ENCODE measurements around the gene TRIM72. TPM values are rescaled to one million over a fixed set of nuclear protein-coding genes. Genes with fewer than 3 reads are reported as not detected.
A peak's percentile ranks its signal among the peaks of the same experiment; 100 is the strongest.

The TRIM72 gene
- total RNA-seq, 1 experiment from 2014 or later, result 0.09 TPM

DNA sequence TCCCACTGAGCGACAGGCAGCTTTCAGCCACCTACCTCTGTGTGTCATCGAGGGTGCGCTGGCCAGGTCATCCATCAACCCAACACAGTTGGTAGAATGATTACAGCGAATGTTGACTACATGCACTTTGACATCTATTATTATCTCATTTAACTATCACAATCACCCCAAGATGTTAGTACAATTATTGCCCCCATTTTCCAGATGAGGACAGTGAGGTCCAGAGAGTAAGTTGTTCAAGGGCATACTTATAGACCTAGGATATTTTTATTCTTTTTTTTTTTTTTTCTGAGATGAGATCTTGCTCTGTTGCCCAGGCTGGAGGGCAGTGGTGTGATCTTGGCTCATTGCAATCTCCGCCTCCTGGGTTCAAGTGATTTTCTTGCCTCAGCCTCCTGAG lies 37.5 kb downstream of the TRIM72 start:
- BruUV-seq (replicated peaks), result no TSS peak
- H4K20me1 ChIP-seq (ENCODE audit: insufficient read depth), result no peaks in the 10 kb centered on the region
- H3F3A ChIP-seq (ENCODE audit: insufficient read depth, low read depth), result no peaks in the 10 kb centered on the region; the same call in none of the 2 replicates
- H3K79me2 ChIP-seq (ENCODE audit: low read depth), result no peaks in the 10 kb centered on the region
- H3K4me3 ChIP-seq, result no peak overlapping the region
- TF ChIP-seq EZH2 (IDR thresholded peaks at IDR 0.05; ENCODE audit: low read depth), result no peak
- TF ChIP-seq, protein P1, sequence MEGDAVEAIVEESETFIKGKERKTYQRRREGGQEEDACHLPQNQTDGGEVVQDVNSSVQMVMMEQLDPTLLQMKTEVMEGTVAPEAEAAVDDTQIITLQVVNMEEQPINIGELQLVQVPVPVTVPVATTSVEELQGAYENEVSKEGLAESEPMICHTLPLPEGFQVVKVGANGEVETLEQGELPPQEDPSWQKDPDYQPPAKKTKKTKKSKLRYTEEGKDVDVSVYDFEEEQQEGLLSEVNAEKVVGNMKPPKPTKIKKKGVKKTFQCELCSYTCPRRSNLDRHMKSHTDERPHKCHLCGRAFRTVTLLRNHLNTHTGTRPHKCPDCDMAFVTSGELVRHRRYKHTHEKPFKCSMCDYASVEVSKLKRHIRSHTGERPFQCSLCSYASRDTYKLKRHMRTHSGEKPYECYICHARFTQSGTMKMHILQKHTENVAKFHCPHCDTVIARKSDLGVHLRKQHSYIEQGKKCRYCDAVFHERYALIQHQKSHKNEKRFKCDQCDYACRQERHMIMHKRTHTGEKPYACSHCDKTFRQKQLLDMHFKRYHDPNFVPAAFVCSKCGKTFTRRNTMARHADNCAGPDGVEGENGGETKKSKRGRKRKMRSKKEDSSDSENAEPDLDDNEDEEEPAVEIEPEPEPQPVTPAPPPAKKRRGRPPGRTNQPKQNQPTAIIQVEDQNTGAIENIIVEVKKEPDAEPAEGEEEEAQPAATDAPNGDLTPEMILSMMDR (conservative IDR thresholded peaks at IDR 0.05), result no peak
- H3K27me3 ChIP-seq (ENCODE audit: insufficient read depth, low read depth), result no peaks in the 10 kb centered on the region
- H3K36me3 ChIP-seq (ENCODE audit: low read depth), result no peaks in the 10 kb centered on the region
- no peak overlapping the region for H3K4me2 ChIP-seq
- ChIA-PET CTCF (no interaction called here), POLR2A (ENCODE audit: unreplicated experiment) (no interaction called here)
- intact Hi-C loops (cut with micrococcal nuclease; ENCODE audit: unreplicated experiment), result no loop called here
- no peaks in the 10 kb centered on the region for H3K9me2 ChIP-seq (ENCODE audit: insufficient read depth)
- H2AFZ ChIP-seq, result no peak overlapping the region
- peaks cover 15% of the 10 kb centered on the region for H3K4me1 ChIP-seq (replicated peaks; ENCODE audit: insufficient read depth)
- H3K9me3 ChIP-seq (ENCODE audit: insufficient read depth, low read depth), result no peaks in the 10 kb centered on the region
- H3K27ac ChIP-seq, result no peak overlapping the region
- no peak for DNase-seq

DNA sequence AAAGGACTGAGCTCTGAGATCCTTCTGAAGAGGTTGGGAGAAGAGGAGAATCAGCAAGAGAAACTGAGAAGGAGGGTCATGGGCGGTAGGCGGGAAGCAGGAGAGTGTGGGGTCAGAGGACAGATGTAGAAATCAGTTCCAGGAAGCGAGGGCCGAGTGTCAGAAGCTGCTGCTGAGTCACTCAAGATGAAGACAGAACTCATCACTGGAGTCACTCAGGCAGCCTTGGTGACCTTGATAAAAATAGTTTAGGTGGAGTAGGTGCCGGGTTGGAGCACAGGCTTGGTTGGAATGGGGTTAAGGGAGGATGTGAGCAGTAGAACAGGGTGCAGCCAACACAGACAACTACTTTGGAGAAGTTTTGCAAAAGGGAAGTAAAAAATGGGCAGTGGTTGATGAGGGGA lies 39.7 kb downstream of the TRIM72 start:
- Histone ChIP-seq H3K4me2 (peak overlapping the region; percentile 38), H3F3A (ENCODE audit: insufficient read depth, low read depth) (no peaks in the 10 kb centered on the region; the same call in none of the 2 replicates), H3K4me1 (replicated peaks; ENCODE audit: insufficient read depth) (peaks cover 15% of the 10 kb centered on the region), H3K27ac (0 out of 2 replicates have a peak overlapping the region, but pooled peaks have one; percentile 9), H3K4me3 (no peak overlapping the region), H4K20me1 (ENCODE audit: insufficient read depth) (no peaks in the 10 kb centered on the region), H2AFZ (0 out of 2 replicates have a peak overlapping the region, but pooled peaks have one; percentile 17), H3K9me3 (ENCODE audit: insufficient read depth, low read depth) (no peaks in the 10 kb centered on the region), H3K9me2 (ENCODE audit: insufficient read depth) (no peaks in the 10 kb centered on the region), H3K36me3 (ENCODE audit: low read depth) (no peaks in the 10 kb centered on the region), H3K79me2 (ENCODE audit: low read depth) (no peaks in the 10 kb centered on the region), H3K27me3 (ENCODE audit: insufficient read depth, low read depth) (no peaks in the 10 kb centered on the region)
- intact Hi-C loops (cut with micrococcal nuclease; ENCODE audit: unreplicated experiment), result no loop called here
- TF ChIP-seq, protein P1 (conservative IDR thresholded peaks at IDR 0.05), result no peak
- no peak for TF ChIP-seq EZH2 (IDR thresholded peaks at IDR 0.05; ENCODE audit: low read depth)
- CTCF ChIA-PET, result no interaction called here
- POLR2A ChIA-PET (ENCODE audit: unreplicated experiment), result interaction anchor here (0.5 kb wide), 1 partner anchor 72 kb away, joined by 3 read pairs; no protein-coding TSS in a partner anchor
- no TSS peak for BruUV-seq (replicated peaks)
- DNase-seq, result peak in 1 of 2 experiments; percentile 65

DNA sequence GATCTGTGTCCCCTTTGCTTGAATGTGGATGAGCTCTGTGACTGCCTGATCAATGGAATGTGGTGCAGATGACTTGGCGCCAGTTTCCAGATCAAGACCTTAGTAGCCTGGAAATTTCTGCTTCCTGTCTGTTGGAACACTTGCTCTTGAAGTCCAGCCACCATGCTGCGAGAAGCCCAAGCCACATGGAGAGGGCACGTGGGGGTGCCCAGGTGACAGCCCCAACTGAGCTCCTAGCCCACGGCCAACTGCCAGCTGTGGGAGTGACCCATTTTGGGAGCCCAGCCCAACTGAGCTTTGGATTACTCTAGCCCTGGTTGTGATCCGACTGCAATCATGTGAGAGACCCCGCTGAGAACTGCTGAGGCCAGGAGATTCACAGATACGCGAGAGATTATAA lies 42.5 kb downstream of the TRIM72 start:
- TF ChIP-seq, protein P1 (conservative IDR thresholded peaks at IDR 0.05), result no peak
- no peak for TF ChIP-seq EZH2 (IDR thresholded peaks at IDR 0.05; ENCODE audit: low read depth)
- Histone ChIP-seq H3K9me3 (ENCODE audit: insufficient read depth, low read depth) (no peaks in the 10 kb centered on the region), H3K36me3 (ENCODE audit: low read depth) (no peaks in the 10 kb centered on the region), H3K79me2 (ENCODE audit: low read depth) (no peaks in the 10 kb centered on the region), H3K4me1 (replicated peaks; ENCODE audit: insufficient read depth) (peaks cover 15% of the 10 kb centered on the region), H3K27me3 (ENCODE audit: insufficient read depth, low read depth) (no peaks in the 10 kb centered on the region), H3F3A (ENCODE audit: insufficient read depth, low read depth) (no peaks in the 10 kb centered on the region; the same call in none of the 2 replicates), H3K9me2 (ENCODE audit: insufficient read depth) (no peaks in the 10 kb centered on the region), H3K27ac (no peak overlapping the region), H4K20me1 (ENCODE audit: insufficient read depth) (no peaks in the 10 kb centered on the region), H2AFZ (no peak overlapping the region), H3K4me2 (no peak overlapping the region), H3K4me3 (no peak overlapping the region)
- CTCF ChIA-PET, result no interaction called here
- POLR2A ChIA-PET (ENCODE audit: unreplicated experiment), result interaction anchor here (0.5 kb wide), 1 partner anchor 208 kb away, joined by 12 read pairs; no protein-coding TSS in a partner anchor
- intact Hi-C loops (cut with micrococcal nuclease; ENCODE audit: unreplicated experiment), result no loop called here
- BruUV-seq (replicated peaks), result no TSS peak
- no peak for DNase-seq
